ENCODE results near the gene TTLL5.
"Not testable (repeated sequence)": the region's sequence is repeated elsewhere in the genome, so short reads cannot be mapped to it uniquely, and the experiment has no call there.

The TTLL5 gene

GRCh38 chr14:75831952-75832351 lies 170.9 kb downstream of the TTLL5 start:
- no peak for DNase-seq (ENCODE audit: low read depth, low spot score)

- DNase-seq (ENCODE audit: low read depth, low spot score) = no peak
These were observed 171.7 kb downstream of the TTLL5 start for GRCh38 chr14:75832621-75833297.

DNA sequence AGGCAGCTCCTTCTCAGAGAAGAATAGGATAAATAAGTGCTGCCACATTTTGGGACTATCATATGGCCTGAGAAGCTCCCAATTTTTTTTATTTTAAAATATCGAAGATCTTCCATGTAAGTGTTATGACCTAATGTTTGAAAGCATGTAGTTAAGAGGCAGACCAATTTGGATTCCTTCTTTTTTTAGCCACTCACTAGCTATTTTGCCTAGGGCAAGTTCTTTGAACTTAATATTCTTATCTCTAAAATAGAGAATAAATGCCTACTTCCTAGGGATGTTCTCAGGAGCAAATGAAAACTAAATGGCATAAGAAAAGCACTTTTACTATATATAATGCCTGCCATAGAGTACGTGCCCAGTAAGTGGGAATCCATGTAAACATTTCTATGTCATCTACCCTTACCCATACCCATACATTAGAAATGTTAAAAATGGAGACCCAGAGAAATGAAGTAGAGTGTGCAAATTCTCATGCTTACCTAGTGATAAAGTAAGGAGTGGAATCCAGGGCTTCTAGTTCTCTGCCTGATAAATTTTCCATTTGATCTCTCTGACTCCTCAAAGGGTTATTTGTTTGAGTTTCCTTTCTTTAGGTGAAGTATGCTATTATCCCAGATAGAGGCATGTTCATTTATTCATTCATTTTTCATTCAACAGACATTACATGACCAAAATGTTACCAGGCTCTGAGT lies 172.4 kb downstream of the TTLL5 start:
- DNase-seq (ENCODE audit: low read depth, low spot score) = no peak

- no peak for DNase-seq (ENCODE audit: low read depth, low spot score)
These were observed 174.2 kb downstream of the TTLL5 start for GRCh38 chr14:75835156-75835725.

DNA sequence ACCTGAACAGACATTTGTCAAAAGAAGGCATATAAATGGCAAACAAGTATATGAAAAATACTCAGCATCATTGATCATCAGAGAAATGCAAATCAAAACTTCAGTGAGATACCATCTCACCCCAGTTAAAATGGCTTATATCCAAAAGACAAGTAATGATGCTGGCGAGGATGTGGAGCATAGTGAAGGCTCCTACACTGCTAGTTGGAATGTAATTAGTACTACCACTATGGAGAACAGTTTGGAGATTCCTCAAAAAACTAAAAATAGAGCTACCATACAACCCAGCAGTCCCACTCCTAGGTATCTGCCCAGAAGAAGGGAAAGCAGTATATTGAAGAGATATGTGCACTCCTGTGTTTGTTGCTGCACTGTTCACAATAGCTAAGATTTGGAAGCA lies 174.7 kb downstream of the TTLL5 start:
- no peak for DNase-seq (ENCODE audit: low read depth, low spot score)

GRCh38 chr14:75837151-75837787 lies 176.2 kb downstream of the TTLL5 start:
- DNase-seq (ENCODE audit: low read depth, low spot score) = no peak

GRCh38 chr14:75840911-75841310 lies 179.9 kb downstream of the TTLL5 start:
- no peak for DNase-seq (ENCODE audit: low read depth, low spot score)

GRCh38 chr14:75842551-75842950 lies 181.5 kb downstream of the TTLL5 start:
- DNase-seq (ENCODE audit: low read depth, low spot score) = no peak

- no peak for DNase-seq (ENCODE audit: low read depth, low spot score)
These were observed 183.4 kb downstream of the TTLL5 start for GRCh38 chr14:75844486-75844885.

- no peak for DNase-seq (ENCODE audit: low read depth, low spot score)
These were observed 184.2 kb downstream of the TTLL5 start for GRCh38 chr14:75845136-75845804.

- DNase-seq (ENCODE audit: low read depth, low spot score) = not testable (repeated sequence)
These were observed 185.6 kb downstream of the TTLL5 start for GRCh38 chr14:75846694-75847093.

DNA sequence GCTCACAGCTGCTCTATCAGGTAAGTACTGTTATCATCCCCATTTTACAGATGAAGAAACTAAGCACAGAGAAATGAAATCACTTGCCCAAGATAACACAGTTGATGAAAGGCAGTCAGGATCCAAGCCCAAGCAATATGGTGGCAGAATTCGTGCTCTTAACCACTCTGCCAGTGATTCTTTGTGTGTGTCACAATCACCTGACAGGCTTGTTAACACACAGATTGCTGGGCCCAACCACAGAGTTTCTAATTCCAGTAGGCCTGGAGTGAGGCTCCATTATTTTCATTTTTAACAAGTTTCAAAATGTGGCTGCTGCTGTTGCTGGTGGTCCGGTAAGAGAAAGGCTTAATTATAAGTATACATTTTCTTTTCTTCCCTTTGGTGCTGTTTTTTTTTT lies 186.5 kb downstream of the TTLL5 start:
- DNase-seq (ENCODE audit: low read depth, low spot score) = no peak

DNA sequence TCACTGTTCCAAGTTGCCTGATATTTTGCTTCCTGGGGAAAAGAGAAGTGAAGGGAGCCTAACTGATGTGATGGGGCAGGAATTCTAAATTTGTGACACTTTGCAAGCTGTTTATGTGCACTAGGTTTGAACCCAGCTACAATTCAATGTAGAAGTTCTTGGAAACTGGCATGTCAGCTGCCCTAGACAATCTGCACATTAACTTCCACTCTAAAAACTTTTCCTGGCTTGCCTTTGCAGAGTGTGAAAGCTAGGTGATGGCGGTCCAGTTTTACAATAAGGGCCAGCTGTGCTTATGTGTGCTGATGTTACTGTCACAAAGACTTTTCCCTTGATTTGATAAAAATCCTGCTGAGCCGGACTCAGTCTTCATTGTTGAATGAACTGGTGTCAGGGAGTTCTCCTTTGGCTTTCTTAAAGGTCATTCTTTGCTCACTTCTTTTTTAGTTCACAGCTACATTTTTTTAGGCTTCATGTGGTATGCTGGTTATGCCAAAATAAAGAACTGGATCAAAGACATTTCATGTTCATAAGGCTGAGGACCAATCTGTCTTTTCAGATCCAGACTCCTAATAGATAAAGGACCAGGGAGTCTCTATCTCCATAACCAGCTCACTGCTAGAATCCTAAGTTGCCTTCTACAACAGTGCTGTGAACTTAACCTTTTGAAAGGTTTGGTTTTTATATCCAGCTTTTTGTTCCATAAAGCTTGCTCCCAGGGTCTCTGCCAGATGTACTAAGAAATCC lies 187.3 kb downstream of the TTLL5 start:
- DNase-seq (ENCODE audit: low read depth, low spot score) = no peak

DNA sequence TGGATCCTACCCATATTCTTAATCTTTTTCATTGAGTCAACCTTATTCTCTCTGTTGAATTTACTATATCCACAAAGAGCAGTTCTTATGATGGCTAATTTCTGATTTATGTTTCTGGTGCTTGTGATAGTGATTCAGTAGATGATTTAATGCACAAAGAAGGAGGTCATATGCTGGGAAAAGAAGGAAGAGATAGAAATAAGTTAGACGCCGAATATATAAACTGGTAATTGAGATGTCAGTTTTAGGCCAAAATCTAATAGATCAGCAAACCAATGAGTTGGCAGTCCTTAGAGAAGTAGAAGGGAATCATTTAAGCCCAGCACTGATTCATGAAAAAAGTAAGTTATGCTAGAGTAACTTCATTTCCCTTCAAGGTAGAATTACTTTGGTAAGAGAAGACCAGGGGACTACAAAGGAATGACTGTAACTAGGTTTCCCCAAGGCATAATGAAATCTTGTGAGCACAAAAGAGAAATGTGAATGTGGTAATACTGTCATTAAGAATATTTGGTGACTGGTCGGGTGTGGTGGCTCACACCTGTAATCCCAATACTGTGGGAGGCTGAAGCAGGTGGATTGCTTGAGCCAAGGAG lies 188.4 kb downstream of the TTLL5 start:
- DNase-seq (ENCODE audit: low read depth, low spot score) = no peak

- no peak for DNase-seq (ENCODE audit: low read depth, low spot score)
These were observed 190.5 kb downstream of the TTLL5 start for GRCh38 chr14:75851574-75851866.

DNA sequence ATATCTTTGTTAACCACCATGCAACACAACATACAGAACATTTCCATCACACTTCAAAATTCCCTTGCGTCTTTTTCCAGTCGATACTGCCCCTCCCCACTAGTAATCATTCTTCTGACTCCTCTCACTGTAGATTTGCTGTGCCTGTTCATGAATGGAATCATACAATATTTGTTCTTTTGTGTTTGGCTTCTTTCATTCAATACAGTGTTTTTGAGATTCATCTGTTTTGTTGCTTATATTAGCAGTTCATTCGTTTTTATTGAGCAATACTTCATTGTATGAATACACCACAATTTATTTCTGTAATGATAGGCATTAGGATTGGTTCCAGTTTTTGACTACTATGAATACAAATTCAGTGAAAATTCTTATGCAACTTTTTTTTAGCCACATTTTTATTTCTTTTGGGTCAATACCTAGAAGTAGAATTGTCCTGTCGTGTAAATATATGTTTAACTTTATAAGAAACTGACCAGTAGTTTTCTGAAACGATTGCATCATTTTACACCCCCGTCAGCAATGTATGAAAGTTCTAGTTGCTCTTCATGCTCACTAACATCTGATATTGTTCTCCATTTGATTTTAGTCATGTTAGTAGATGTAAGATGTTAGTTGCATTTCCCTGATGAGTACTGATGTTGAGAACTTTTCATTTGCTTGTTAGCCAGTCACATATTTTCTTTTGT lies 193.2 kb downstream of the TTLL5 start:
- DNase-seq (ENCODE audit: low read depth, low spot score) = no peak

DNA sequence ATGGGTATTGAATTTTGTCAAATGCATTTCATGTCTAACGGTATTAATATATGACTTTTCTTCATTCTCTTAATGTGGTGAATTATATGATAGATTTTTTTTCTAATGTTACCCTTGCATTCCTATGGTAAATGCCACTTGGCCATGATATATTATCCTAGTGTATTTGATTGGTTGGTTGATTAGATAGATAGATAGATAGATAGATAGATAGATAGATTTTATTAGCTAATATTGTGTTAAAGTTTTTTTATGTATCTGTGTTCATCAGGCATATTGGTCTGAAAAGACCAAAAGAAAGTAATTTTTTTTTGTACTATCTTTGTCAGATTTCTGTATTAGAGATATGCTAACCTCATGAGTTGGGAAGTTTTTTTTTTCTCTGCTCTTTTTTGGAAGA lies 196.2 kb downstream of the TTLL5 start:
- DNase-seq (ENCODE audit: low read depth, low spot score) = no peak

DNA sequence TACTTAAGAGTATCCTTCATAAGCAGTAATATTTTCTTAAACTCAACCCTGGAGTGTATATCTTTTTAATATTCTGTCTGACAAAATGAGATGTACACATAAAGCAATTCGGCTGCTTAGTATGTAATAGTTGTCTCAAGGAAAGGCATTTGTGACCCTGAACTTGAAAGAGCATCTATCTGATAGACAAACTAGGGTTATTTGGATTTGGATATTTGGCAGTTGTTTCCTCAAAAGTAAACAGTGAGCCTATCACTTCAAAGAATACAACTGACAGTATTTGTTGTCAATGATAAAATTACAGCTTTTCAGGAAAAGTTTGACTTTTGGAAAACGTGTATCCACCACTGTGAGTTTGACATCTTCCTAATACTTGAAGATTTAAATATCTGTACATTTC lies 197.3 kb downstream of the TTLL5 start:
- no peak for DNase-seq (ENCODE audit: low read depth, low spot score)

GRCh38 chr14:75859746-75860145 lies 198.7 kb downstream of the TTLL5 start:
- no peak for DNase-seq (ENCODE audit: low read depth, low spot score)

DNA sequence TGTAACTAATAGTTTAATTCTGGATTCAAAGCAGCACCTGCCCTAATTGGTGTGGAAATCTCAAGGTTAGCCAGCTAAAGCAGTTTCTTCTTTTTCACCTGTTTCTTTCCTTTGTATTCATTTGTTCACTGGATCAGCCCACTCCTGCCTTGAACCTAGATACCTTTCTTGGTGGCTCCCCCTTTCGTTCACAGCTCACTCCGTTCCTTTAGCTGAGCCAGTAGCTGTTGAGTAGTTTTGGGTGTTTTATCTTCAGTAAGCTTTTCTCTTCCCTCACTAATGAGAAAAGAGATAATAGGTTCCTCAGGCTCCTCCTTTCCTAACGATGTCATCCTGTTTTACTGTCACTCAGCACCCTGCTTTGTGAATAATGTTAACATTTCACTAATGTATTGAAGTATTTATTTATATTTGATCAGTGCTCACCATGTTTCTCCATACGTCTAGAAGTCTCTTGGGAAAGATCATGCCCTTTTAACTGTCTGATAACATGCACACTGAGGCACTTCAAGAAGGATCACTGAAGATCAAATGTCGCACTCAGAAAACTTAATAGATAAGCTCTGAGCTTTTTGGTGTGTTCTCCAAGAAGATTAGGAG lies 199.6 kb downstream of the TTLL5 start:
- no peak for DNase-seq (ENCODE audit: low read depth, low spot score)

Data from smooth muscle cell of the brain vasculature (primary cell).